Adrenal gland (tissue), 12 donors: ENCODE data around the gene ANKRD13A. TPM values are rescaled to one million over a fixed set of nuclear protein-coding genes. Genes with fewer than 3 reads are reported as not detected.

Source experiments
- DNase-seq, 7 donors: peaks; one replicate each; pipeline ENCODE4 v3.0.0-alpha.2; 2019 to 2020
- H3K27ac ChIP-seq, 5 donors: fragments of 200-600 bp; sonication (generic) in 4 of 5; 1 replicate in 3 of 5; 2 replicates in 2 of 5; pipeline versions ENCODE4 v1.5.1 to v1.8.0; 2016 to 2020; ENCODE audit warnings: mild to moderate bottlenecking in 1 of 5
- H3K27me3 ChIP-seq: fragments of 200-600 bp; 2 replicates; pipeline ENCODE4 v1.8.0; 2021
- H3K36me3 ChIP-seq, 2 donors: fragments of 200-600 bp; replicated peaks in 1 of 2; 1 replicate in 1 of 2; 2 replicates in 1 of 2; pipeline versions ENCODE4 v1.5.1 to v1.8.0; 2018 to 2022
- H3K4me1 ChIP-seq, 2 donors: fragments of 200-600 bp; replicated peaks in 1 of 2; 1 replicate in 1 of 2; 2 replicates in 1 of 2; pipeline versions ENCODE4 v1.5.1 to v1.8.0; 2018 to 2021
- H3K4me3 ChIP-seq, 4 donors: fragments of 200-600 bp; sonication (generic) in 3 of 4; one replicate each; pipeline ENCODE4 v1.5.1; 2016 to 2018
- H3K9me3 ChIP-seq, 3 donors: fragments of 200-600 bp; sonication (generic) in 1 of 3; replicated peaks in 1 of 3; 1 replicate in 2 of 3; 2 replicates in 1 of 3; pipeline versions ENCODE4 v1.5.1 to v1.8.0; 2016 to 2021
- POLR2A ChIP-seq, 2 donors: fragments of 450-650 bp; IDR thresholded peaks; one replicate each; pipeline ENCODE4 v1.6.1; 2017; ENCODE audit warnings: antibody characterized with exemption in 2 of 2, mild to moderate bottlenecking in 2 of 2, moderate library complexity in 1 of 2
- WGBS, 4 donors: extraction: QIAGEN DNeasy Blood & Tissue Kit in 2 of 4; methylation state at CpG; one replicate each; pipeline versions ENCODE4 v1.1.5 to v1.1.7; 2013 to 2017; 5-methylcytosine and 5-hydroxymethylcytosine counted together
- intact Hi-C, 2 donors: fragments of 100-400 bp; cut with DNase I; formaldehyde crosslinking; loops; one replicate each; pipeline versions ENCODE4 v1.14.1 to v1.15.0; 2022 to 2023
- polyA plus RNA-seq, 3 donors: library from polyadenylated mRNA; stranded (reverse); fragments of 200-250 nt in 2 of 3; fragments of 350-450 nt in 1 of 3; fragmentation: Illumina TruSeq in 1 of 3; extraction: RNeasy Lipid Tissue Mini Kit (QIAGEN cat#74804) in 1 of 3; gene quantifications; one replicate each; pipeline ENCODE4 v1.2.3, GENCODE V29; 2013 to 2014
- total RNA-seq, 9 donors: library from RNA; depleted of rRNA in 4 of 9; stranded (reverse); fragments of >200 nt in 4 of 9; fragments of 120-200 nt in 1 of 9; fragmentation: NEBNext Ultra II Directional in 1 of 9; extraction: Animal tissue kit (Norgen Biotek cat#: 25700) in 1 of 9; gene quantifications; one replicate each; pipeline versions ENCODE4 v1.1.0 to v1.2.4, GENCODE V29; 2013 to 2023
- TF ChIP-seq, protein P1 (sequence below), 6 experiments: fragments of 450-650 bp in 4 of 6; fragments of 200-600 bp in 2 of 6; sonication (generic) in 1 of 6; IDR thresholded peaks; 1 replicate in 5 of 6; 2 replicates in 1 of 6; pipeline versions ENCODE4 v1.5.1 to v1.8.0; 2016 to 2021; ENCODE audit warnings: antibody characterized with exemption in 6 of 6, mild to moderate bottlenecking in 2 of 6, moderate library complexity in 1 of 6
- donor health status: healthy with polysubstance abuse.
- donor health status: Bipolar disorder and iron deficiency.
- donor health status: DM: yes; HTN: yes; CAD: no.
- donor health status: DM: no; HTN: no; CAD: no.
- donor health status: DM: no; HTN: no; CAD: no.
- donor health status: DM: yes; HTN: yes; CAD: no.

ANKRD13A gene
- total and polyA plus RNA-seq, 12 donors, result 17.1 to 84.5 (median 41.7) TPM

DNA sequence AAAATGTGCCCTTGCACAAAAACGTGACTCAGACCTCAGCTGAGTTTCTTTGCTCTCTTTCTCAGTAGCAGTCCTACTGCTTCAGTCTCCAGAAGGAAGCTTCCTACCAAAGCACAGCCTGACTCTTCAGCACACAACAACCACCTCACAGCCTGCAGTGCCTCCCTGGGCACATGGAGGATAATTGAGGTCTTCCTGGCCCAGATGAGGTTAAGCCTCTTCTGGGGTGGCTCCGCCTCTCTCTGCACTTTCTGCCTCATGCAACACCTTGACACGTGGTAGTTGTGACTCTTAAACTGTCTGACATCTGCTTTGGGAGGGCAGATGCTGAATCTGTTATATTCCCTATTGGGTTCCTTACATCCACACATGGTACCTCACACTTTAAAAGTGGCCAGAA is 36.8 kb upstream of the ANKRD13A start:
- no peaks in the 10 kb centered on the region for H3K27me3 ChIP-seq
- DNase-seq, result peak in 1 of 7 donors; percentile 7
- peaks cover 0 to 80% of the 10 kb centered on the region in 2 donors for H3K36me3 ChIP-seq
- no peaks in the 10 kb centered on the region for H3K9me3 ChIP-seq
- peak overlapping the region in 3 of 5 donors; percentile 44 to 63 (median 48) for H3K27ac ChIP-seq
- H3K4me3 ChIP-seq, result no peak overlapping the region
- 31 to 71% (median 60%) methylated on average over 1 to 3 of the region's 3 CpGs for WGBS, 4 donors
- intact Hi-C loops, result no loop called here
- H3K4me1 ChIP-seq, result peaks cover 5 to 19% of the 10 kb centered on the region in 2 donors
- TF ChIP-seq, protein P1, sequence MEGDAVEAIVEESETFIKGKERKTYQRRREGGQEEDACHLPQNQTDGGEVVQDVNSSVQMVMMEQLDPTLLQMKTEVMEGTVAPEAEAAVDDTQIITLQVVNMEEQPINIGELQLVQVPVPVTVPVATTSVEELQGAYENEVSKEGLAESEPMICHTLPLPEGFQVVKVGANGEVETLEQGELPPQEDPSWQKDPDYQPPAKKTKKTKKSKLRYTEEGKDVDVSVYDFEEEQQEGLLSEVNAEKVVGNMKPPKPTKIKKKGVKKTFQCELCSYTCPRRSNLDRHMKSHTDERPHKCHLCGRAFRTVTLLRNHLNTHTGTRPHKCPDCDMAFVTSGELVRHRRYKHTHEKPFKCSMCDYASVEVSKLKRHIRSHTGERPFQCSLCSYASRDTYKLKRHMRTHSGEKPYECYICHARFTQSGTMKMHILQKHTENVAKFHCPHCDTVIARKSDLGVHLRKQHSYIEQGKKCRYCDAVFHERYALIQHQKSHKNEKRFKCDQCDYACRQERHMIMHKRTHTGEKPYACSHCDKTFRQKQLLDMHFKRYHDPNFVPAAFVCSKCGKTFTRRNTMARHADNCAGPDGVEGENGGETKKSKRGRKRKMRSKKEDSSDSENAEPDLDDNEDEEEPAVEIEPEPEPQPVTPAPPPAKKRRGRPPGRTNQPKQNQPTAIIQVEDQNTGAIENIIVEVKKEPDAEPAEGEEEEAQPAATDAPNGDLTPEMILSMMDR (IDR thresholded peaks at IDR 0.05), result no peak
- no peak for TF ChIP-seq POLR2A (IDR thresholded peaks at IDR 0.05)

DNA sequence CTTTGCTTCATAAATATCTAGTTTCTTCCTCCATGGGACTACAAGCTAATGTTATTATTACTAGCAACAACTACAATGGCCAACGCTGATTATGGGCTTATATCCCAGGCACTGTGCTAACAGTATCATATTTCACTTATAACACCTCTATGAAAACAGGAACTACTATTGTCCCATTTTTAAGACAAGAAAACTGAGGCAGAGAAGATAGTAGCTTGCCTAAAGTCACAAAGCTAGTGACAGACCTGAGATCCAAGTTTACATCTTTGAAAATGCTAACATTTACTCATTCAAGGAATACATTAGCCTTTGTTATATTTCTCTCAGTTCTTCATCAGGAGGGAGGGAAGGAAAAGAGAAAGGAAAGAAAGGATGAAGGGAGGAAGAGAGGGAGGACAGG is 35.9 kb upstream of the ANKRD13A start:
- H3K4me3 ChIP-seq, result no peak overlapping the region
- no peak for TF ChIP-seq POLR2A (IDR thresholded peaks at IDR 0.05)
- TF ChIP-seq, protein P1 (IDR thresholded peaks at IDR 0.05), result no peak
- intact Hi-C loops, result no loop called here
- no peaks in the 10 kb centered on the region for H3K9me3 ChIP-seq
- peak overlapping the region in 2 of 5 donors; percentile 43 to 44 for H3K27ac ChIP-seq
- DNase-seq, result no peak
- peaks cover 0 to 77% of the 10 kb centered on the region in 2 donors for H3K36me3 ChIP-seq
- H3K27me3 ChIP-seq, result no peaks in the 10 kb centered on the region
- H3K4me1 ChIP-seq, result peaks cover 5 to 19% of the 10 kb centered on the region in 2 donors
- 86 to 100% (median 94%) methylated on average over 1 of the region's 1 CpG for WGBS, 4 donors

DNA sequence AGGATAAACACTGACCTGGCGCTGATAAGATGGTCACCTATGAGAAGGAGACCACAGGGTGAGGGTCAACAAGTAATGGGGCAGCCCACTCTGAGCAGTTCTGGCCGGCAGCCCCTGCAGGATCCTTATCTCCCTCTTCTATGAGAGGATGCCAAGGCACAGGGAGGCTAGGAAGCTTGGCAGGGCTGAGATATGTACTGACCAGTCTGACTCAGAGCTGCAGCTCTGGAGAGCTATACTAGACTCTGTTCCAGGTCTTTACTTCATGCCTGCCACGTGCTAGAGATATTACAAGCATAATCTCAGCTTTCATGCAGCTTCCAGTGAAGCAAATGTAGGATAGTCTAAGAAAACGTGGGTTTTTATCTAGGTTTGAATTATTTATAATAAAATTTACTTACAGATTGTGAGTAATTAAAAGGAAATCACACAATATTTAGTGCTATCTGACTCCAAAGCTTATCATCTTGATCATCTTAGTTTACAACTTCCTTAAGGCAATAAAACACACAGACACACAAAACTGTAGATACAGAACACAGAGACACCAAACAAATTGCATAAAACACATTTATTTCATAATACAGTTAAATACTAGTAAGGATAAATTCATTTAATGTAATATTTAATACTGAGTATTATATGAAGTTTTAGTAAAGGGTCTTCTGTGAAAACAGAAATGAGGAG is 35.3 kb upstream of the ANKRD13A start:
- WGBS, 4 donors, result 38 to 59% (median 47%) methylated on average over 4 of the region's 4 CpGs
- intact Hi-C loops, result no loop called here
- H3K4me1 ChIP-seq, result peaks cover 5 to 19% of the 10 kb centered on the region in 2 donors
- no peak overlapping the region for H3K4me3 ChIP-seq
- peak overlapping the region in 3 of 5 donors; percentile 31 to 43 (median 36) for H3K27ac ChIP-seq
- peaks cover 0 to 77% of the 10 kb centered on the region in 2 donors for H3K36me3 ChIP-seq
- DNase-seq, result peak; percentile 33 to 76 (median 73)
- H3K27me3 ChIP-seq, result no peaks in the 10 kb centered on the region
- TF ChIP-seq POLR2A (IDR thresholded peaks at IDR 0.05), result no peak
- TF ChIP-seq, protein P1 (IDR thresholded peaks at IDR 0.05), result no peak
- no peaks in the 10 kb centered on the region for H3K9me3 ChIP-seq

DNA sequence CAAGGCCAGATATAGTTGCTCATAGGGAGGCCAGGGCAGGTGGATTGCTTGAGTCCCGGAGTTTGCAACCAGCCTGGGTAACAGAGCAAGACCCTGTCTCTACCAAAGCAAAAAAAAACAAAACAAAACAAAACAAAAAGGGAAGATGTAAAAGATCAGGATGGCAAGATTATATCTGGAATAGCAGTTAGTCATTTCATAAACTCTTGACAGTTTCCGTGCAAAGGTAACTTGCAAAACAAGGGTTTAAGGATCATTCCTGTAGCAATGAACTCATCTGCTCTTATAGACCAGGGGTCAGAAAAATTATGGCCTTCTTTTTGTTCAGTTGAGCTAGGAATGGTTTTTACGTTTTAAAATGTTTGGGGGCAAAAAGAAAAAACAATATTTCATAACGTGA is 32.7 kb upstream of the ANKRD13A start:
- H3K27ac ChIP-seq, result no peak overlapping the region
- DNase-seq, result no peak
- H3K4me1 ChIP-seq, result peaks cover 5 to 19% of the 10 kb centered on the region in 2 donors
- no peak for TF ChIP-seq POLR2A (IDR thresholded peaks at IDR 0.05)
- TF ChIP-seq, protein P1 (IDR thresholded peaks at IDR 0.05), result no peak
- H3K9me3 ChIP-seq, result no peaks in the 10 kb centered on the region
- peaks cover 0 to 74% of the 10 kb centered on the region in 2 donors for H3K36me3 ChIP-seq
- WGBS, 4 donors, result 92 to 97% (median 94%) methylated on average over 4 of the region's 4 CpGs
- no peaks in the 10 kb centered on the region for H3K27me3 ChIP-seq
- no peak overlapping the region for H3K4me3 ChIP-seq
- intact Hi-C loops, result no loop called here
